K562 (cell line): ENCODE measurements around the gene AHSA1. TPM values are rescaled to one million over a fixed set of nuclear protein-coding genes. Genes with fewer than 3 reads are reported as not detected.

Experiments used
- ATAC-seq: fragments of 200-7000 bp; cut with Tn5 transposase; 3 replicates; pipeline ENCODE4 v1.9.1; 2020; ENCODE audit warnings: moderate library complexity
- BruUV-seq: library from RNA; stranded (reverse); fragments of 400-500 nt; replicated peaks from 2 replicates; lab custom pipeline; 2021; lab: Mats Ljungman, UMichigan
- CTCF ChIA-PET: fragments of 300-600 bp; formaldehyde crosslinking; extraction: SDS; loops from one replicate; lab custom pipeline; 2021; ENCODE audit warnings: low intra/inter-chr PET ratio; lab: Yijun Ruan, JAX
- POLR2A ChIA-PET: fragments of 300-600, 350-650 bp; sonication (Branson Sonifier 250); formaldehyde crosslinking; extraction: SDS; loops from one replicate; lab custom pipeline; 2021; ENCODE audit warnings: antibody characterized with exemption, inconsistent platforms; lab: Yijun Ruan, JAX
- DNase-seq, 4 experiments: peaks; one replicate each; pipeline versions ENCODE4 v3.0.0 to v3.0.0-alpha.2; 2011 to 2018; ENCODE audit warnings: low spot score in 3 of 4, mixed read lengths in 3 of 4; ENCODE audit errors: extremely low read depth in 1 of 4
- FAIRE-seq: peaks from 2 replicates; lab custom pipeline; 2011; peaks lifted over from hg19 to GRCh38; lab: Jason Lieb, UNC
- H2AFZ ChIP-seq: 2 replicates; pipeline ENCODE4 v1.6.0; 2011; ENCODE audit warnings: low read depth, low read length, control low read depth, inconsistent platforms
- H3K27ac ChIP-seq: fragments of 200-600 bp; 3 replicates; pipeline ENCODE4 v1.8.0; 2011; ENCODE audit warnings: low read depth, mild to moderate bottlenecking, control low read depth, inconsistent platforms, low read length, moderate library complexity, mixed read lengths; ENCODE audit errors: extremely low read depth
- H3K27me3 ChIP-seq, 2 experiments: fragments of 300-600 bp in 1 of 2; 2 replicates in 1 of 2; 3 replicates in 1 of 2; pipeline versions ENCODE4 v1.6.0 to v1.8.0; 2011; ENCODE audit warnings: inconsistent platforms in 2 of 2, low read length in 2 of 2, mild to moderate bottlenecking in 1 of 2, mixed read lengths in 1 of 2, moderate library complexity in 1 of 2; ENCODE audit not compliant: control insufficient read depth in 2 of 2, insufficient read depth in 2 of 2
- H3K36me3 ChIP-seq: fragments of 300-600 bp; 3 replicates; pipeline ENCODE4 v1.8.0; 2011; ENCODE audit warnings: mild to moderate bottlenecking, low read length, inconsistent platforms; ENCODE audit not compliant: control insufficient read depth, insufficient read depth
- H3K4me1 ChIP-seq, 2 experiments: fragments of 200-600 bp in 1 of 2; replicated peaks in 1 of 2; 2 replicates in 1 of 2; 3 replicates in 1 of 2; pipeline versions ENCODE4 v1.5.1 to v1.8.0; 2011; ENCODE audit warnings: inconsistent platforms in 2 of 2, low read length in 2 of 2, mild to moderate bottlenecking in 1 of 2, mixed read lengths in 1 of 2, moderate library complexity in 1 of 2; ENCODE audit not compliant: control insufficient read depth in 2 of 2, insufficient read depth in 2 of 2
- H3K4me2 ChIP-seq: 2 replicates; pipeline ENCODE4 v1.6.1; 2011; ENCODE audit warnings: low read length, control low read depth, inconsistent platforms, mixed read lengths; ENCODE audit not compliant: insufficient read depth
- H3K4me3 ChIP-seq: fragments of 200-600 bp; sonication (generic), shearing (Covaris generic); 2 replicates; pipeline ENCODE4 v1.5.1; 2016; ENCODE audit warnings: control low read depth, inconsistent platforms
- H3K79me2 ChIP-seq: fragments of 200-600 bp; 3 replicates; pipeline ENCODE4 v1.8.0; 2011; ENCODE audit warnings: low read length, inconsistent platforms; ENCODE audit not compliant: control insufficient read depth, insufficient read depth
- H3K9ac ChIP-seq, 2 experiments: 2 replicates each; pipeline versions ENCODE4 v1.6.0 to v1.6.1; 2011; ENCODE audit warnings: low read depth in 2 of 2, low read length in 2 of 2, control low read depth in 1 of 2, inconsistent platforms in 1 of 2, mild to moderate bottlenecking in 1 of 2, mixed read lengths in 1 of 2; ENCODE audit not compliant: insufficient read depth in 1 of 2
- H3K9me1 ChIP-seq: one replicate; pipeline ENCODE4 v1.6.0; 2011; ENCODE audit warnings: inconsistent platforms, mild to moderate bottlenecking, low read length, moderate library complexity; ENCODE audit not compliant: control insufficient read depth, insufficient read depth
- H3K9me3 ChIP-seq: replicated peaks from 2 replicates; pipeline ENCODE4 v1.5.1; 2011; ENCODE audit warnings: low read depth, low read length, inconsistent platforms; ENCODE audit not compliant: control insufficient read depth, insufficient read depth
- H4K20me1 ChIP-seq: replicated peaks from 2 replicates; pipeline ENCODE4 v1.6.1; 2011; ENCODE audit warnings: low read length, inconsistent platforms, mixed read lengths; ENCODE audit not compliant: control insufficient read depth, insufficient read depth
- ESRRA ChIP-seq: fragments of 450-650 bp; IDR thresholded peaks from 2 replicates; pipeline ENCODE4 v1.6.1; 2014; ENCODE audit warnings: low read depth, mild to moderate bottlenecking, moderate library complexity, borderline replicate concordance
- GABPB2 ChIP-seq: fragments of 250-450 bp; sonication (Bioruptor Pico); conservative IDR thresholded peaks from 2 replicates; pipeline ENCODE4 v1.5.1; 2021; ENCODE audit warnings: mild to moderate bottlenecking
- HMG20A ChIP-seq: fragments of 450-650 bp; formaldehyde crosslinking; conservative IDR thresholded peaks from 2 replicates; pipeline ENCODE4 v1.4.0; 2020; ENCODE audit warnings: mild to moderate bottlenecking, mixed read lengths
- KDM4B ChIP-seq, 2 experiments: fragments of 450-650 bp in 1 of 2; sonication (generic) in 1 of 2; IDR thresholded peaks; 2 replicates each; pipeline ENCODE4 v1.6.1; 2016 to 2017; ENCODE audit warnings: borderline replicate concordance in 2 of 2, antibody characterized with exemption in 1 of 2, low read depth in 1 of 2, mild to moderate bottlenecking in 1 of 2
- SIN3B ChIP-seq: fragments of 450-650 bp; IDR thresholded peaks from 2 replicates; pipeline ENCODE4 v1.6.1; 2017; ENCODE audit warnings: low read depth, mild to moderate bottlenecking, moderate library complexity
- SMARCB1 ChIP-seq: IDR thresholded peaks from 2 replicates; pipeline ENCODE4 v1.6.1; 2011; ENCODE audit warnings: improper control_type of control experiment, low read depth; ENCODE audit not compliant: insufficient read length
- ZNF592 ChIP-seq: fragments of 450-650 bp; IDR thresholded peaks from 2 replicates; pipeline ENCODE4 v1.6.1; 2017; ENCODE audit warnings: antibody characterized with exemption, mild to moderate bottlenecking
- WGBS: fragments of 100-300 bp; shearing (Covaris generic); methylation state at CpG from one replicate; pipeline ENCODE4 v1.1.6; 2016; ENCODE audit warnings: low coverage, mixed read lengths; ENCODE audit not compliant: insufficient coverage; ENCODE audit errors: missing lambda C conversion rate; 5-methylcytosine and 5-hydroxymethylcytosine counted together
- in situ Hi-C: fragments of 300-500 bp; cut with MboI; formaldehyde crosslinking; loops from 4 replicates; pipeline ENCODE4 v1.15.0; 2018; ENCODE audit warnings: inconsistent platforms, mixed read lengths
- intact Hi-C: fragments of 100-400 bp; cut with micrococcal nuclease; formaldehyde crosslinking; loops from 2 replicates; pipeline ENCODE4 v1.14.2; 2022
- polyA plus RNA-seq, 8 experiments: library from polyadenylated mRNA; depleted of rRNA in 4 of 8; stranded (reverse) in 5 of 8; unstranded in 3 of 8; fragments of >200 nt; fragmentation: Nextera tagmentation in 2 of 8; fragmentation: Illumina TruSeq in 1 of 8; extraction: Ambion mirVana in 2 of 8; extraction: Trizol in 1 of 8; gene quantifications; 2 replicates each; pipeline versions ENCODE4 v1.2.1 to v1.2.3, GENCODE V29; 2011 to 2014; ENCODE audit warnings: inconsistent platforms in 1 of 8, missing spikeins in 1 of 8
- total RNA-seq, 7 experiments: library from RNA; depleted of rRNA in 6 of 7; stranded (reverse); fragments of >200 nt in 6 of 7; fragmentation: Illumina TruSeq in 2 of 7; extraction: Trizol in 2 of 7; gene quantifications; 2 replicates each; pipeline versions ENCODE4 v1.2.1 to v1.2.3, GENCODE V29; 2011 to 2021; ENCODE audit warnings: low replicate concordance in 1 of 7
- TF ChIP-seq, protein P1 (sequence below): fragments of 250-450 bp; sonication (Bioruptor Pico); IDR thresholded peaks from 2 replicates; pipeline ENCODE4 v1.4.0; 2020
- TF ChIP-seq, protein P2 (sequence below), 2 experiments: fragments of 450-650 bp; conservative IDR thresholded peaks; 2 replicates each; pipeline ENCODE4 v1.6.1; 2017; ENCODE audit warnings: mild to moderate bottlenecking in 2 of 2, moderate library complexity in 2 of 2

Gene AHSA1
- total and polyA plus RNA-seq, 9 of the 15 experiments (the other 6 are each of a cell fraction or from before 2014, with no cell fraction given) = 41.4 to 317 (median 184) TPM

- TF ChIP-seq, protein P1, sequence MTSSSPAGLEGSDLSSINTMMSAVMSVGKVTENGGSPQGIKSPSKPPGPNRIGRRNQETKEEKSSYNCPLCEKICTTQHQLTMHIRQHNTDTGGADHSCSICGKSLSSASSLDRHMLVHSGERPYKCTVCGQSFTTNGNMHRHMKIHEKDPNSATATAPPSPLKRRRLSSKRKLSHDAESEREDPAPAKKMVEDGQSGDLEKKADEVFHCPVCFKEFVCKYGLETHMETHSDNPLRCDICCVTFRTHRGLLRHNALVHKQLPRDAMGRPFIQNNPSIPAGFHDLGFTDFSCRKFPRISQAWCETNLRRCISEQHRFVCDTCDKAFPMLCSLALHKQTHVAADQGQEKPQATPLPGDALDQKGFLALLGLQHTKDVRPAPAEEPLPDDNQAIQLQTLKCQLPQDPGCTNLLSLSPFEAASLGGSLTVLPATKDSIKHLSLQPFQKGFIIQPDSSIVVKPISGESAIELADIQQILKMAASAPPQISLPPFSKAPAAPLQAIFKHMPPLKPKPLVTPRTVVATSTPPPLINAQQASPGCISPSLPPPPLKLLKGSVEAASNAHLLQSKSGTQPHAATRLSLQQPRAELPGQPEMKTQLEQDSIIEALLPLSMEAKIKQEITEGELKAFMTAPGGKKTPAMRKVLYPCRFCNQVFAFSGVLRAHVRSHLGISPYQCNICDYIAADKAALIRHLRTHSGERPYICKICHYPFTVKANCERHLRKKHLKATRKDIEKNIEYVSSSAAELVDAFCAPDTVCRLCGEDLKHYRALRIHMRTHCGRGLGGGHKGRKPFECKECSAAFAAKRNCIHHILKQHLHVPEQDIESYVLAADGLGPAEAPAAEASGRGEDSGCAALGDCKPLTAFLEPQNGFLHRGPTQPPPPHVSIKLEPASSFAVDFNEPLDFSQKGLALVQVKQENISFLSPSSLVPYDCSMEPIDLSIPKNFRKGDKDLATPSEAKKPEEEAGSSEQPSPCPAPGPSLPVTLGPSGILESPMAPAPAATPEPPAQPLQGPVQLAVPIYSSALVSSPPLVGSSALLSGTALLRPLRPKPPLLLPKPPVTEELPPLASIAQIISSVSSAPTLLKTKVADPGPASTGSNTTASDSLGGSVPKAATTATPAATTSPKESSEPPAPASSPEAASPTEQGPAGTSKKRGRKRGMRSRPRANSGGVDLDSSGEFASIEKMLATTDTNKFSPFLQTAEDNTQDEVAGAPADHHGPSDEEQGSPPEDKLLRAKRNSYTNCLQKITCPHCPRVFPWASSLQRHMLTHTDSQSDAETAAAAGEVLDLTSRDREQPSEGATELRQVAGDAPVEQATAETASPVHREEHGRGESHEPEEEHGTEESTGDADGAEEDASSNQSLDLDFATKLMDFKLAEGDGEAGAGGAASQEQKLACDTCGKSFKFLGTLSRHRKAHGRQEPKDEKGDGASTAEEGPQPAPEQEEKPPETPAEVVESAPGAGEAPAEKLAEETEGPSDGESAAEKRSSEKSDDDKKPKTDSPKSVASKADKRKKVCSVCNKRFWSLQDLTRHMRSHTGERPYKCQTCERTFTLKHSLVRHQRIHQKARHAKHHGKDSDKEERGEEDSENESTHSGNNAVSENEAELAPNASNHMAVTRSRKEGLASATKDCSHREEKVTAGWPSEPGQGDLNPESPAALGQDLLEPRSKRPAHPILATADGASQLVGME (CRISPR knock-in tag) = no peak
Observed at GRCh38 chr14:77478796-77479195, 20.9 kb downstream of the AHSA1 start (continued).

DNA sequence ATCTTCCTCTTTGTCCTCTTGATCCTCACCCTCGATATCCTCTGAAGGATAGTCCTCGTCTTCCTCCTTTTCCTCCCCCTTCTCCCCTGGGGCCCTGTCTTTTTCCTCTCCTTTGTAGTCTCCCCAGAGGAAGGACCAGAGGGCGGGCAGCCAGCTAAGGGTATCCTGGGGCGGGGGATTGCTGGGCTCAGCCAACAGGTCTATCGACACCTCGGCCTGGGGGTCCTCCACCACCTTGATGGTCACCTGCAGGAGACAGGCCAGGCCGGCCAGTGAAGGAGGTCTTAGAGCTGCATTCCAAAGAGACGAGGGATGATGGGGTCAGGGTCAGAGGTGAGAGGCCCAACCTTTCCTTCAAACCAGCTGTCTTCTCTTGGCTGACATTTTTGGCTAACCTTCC, 24.5 kb downstream of the AHSA1 start:
- Histone ChIP-seq H3K27ac (no peak overlapping the region), H4K20me1 (no peaks in the 10 kb centered on the region), H2AFZ (no peak overlapping the region), H3K36me3 (no peaks in the 10 kb centered on the region), H3K4me3 (no peak overlapping the region), H3K79me2 (no peaks in the 10 kb centered on the region), H3K4me1 (no peaks in the 10 kb centered on the region; a peak in 1 of 5 replicates), H3K9me1 (no peaks in the 10 kb centered on the region), H3K27me3 (peaks cover 2 to 16% of the 10 kb centered on the region in 2 experiments; a peak in 2 of 5 replicates), H3K9ac (no peak overlapping the region), H3K9me3 (no peaks in the 10 kb centered on the region), H3K4me2 (no peak overlapping the region)
- WGBS = 70% methylated on average over 2 of the region's 8 CpGs
- intact Hi-C loops (no loop called here), in situ Hi-C loops (no loop called here)
- FAIRE-seq = no peak
- ChIA-PET CTCF (no interaction called here), POLR2A (interaction anchor here (1.0 kb wide), 1 partner anchor 8 kb away, joined by 3 read pairs; no protein-coding TSS in a partner anchor)
- no TSS peak for BruUV-seq
- no peak for ATAC-seq
- DNase-seq = no peak
- TF ChIP-seq ESRRA (no peak), SIN3B (no peak), ZNF592 (no peak), SMARCB1 (no peak), KDM4B (IDR thresholded peaks at IDR 0.05; ENCODE audit: borderline replicate concordance in 2 of 2, low read depth in 1 of 2) (no peak), HMG20A (CRISPR knock-in tag) (no peak), GABPB2 (CRISPR knock-in tag) (no peak)
- TF ChIP-seq, protein P2, sequence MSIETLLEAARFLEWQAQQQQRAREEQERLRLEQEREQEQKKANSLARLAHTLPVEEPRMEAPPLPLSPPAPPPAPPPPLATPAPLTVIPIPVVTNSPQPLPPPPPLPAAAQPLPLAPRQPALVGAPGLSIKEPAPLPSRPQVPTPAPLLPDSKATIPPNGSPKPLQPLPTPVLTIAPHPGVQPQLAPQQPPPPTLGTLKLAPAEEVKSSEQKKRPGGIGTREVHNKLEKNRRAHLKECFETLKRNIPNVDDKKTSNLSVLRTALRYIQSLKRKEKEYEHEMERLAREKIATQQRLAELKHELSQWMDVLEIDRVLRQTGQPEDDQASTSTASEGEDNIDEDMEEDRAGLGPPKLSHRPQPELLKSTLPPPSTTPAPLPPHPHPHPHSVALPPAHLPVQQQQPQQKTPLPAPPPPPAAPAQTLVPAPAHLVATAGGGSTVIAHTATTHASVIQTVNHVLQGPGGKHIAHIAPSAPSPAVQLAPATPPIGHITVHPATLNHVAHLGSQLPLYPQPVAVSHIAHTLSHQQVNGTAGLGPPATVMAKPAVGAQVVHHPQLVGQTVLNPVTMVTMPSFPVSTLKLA (conservative IDR thresholded peaks at IDR 0.05) = no peak
